HepG2 (cell line): ENCODE results near the gene SLC25A25. TPM values are rescaled to one million over a fixed set of nuclear protein-coding genes. Genes with fewer than 3 reads are reported as not detected.

Experiments used
- AGO2 ChIP-seq: fragments of 200-400 bp; formaldehyde crosslinking; optimal IDR thresholded peaks from 2 replicates; pipeline ENCODE3; 2017; ENCODE audit warnings: mild to moderate bottlenecking, low read depth, low read length, moderate library complexity
- CCAR2 ChIP-seq: fragments of 200-400 bp; formaldehyde crosslinking; optimal IDR thresholded peaks from 2 replicates; pipeline ENCODE3; 2018; ENCODE audit warnings: low read depth, mild to moderate bottlenecking, low read length, moderate library complexity
- FIP1L1 ChIP-seq: fragments of 200-400 bp; formaldehyde crosslinking; IDR thresholded peaks from 2 replicates; pipeline ENCODE4 v1.6.1; 2018; ENCODE audit warnings: low read depth, mild to moderate bottlenecking, low read length, moderate library complexity, borderline replicate concordance; ENCODE audit not compliant: insufficient read depth
- FOXC1 ChIP-seq: sonication (generic); formaldehyde crosslinking; IDR thresholded peaks from 2 replicates; pipeline ENCODE4 v1.8.0; 2022; ENCODE audit warnings: mild to moderate bottlenecking, missing genetic modification reagents, borderline replicate concordance
- GABPA ChIP-seq, 2 experiments: IDR thresholded peaks; 2 replicates each; pipeline ENCODE4 v1.6.1; 2011 to 2016; ENCODE audit warnings: low read depth in 2 of 2, low read length in 1 of 2, missing biosample characterization in 1 of 2, missing genetic modification characterization in 1 of 2
- HOXA3 ChIP-seq: sonication (generic); formaldehyde crosslinking; IDR thresholded peaks from 2 replicates; pipeline ENCODE4 v1.5.0; 2020; ENCODE audit warnings: missing genetic modification reagents
- HOXD1 ChIP-seq: sonication (generic); formaldehyde crosslinking; IDR thresholded peaks from 2 replicates; pipeline ENCODE4 v1.5.0; 2020; ENCODE audit warnings: missing genetic modification reagents
- IRF1 ChIP-seq: sonication (generic); formaldehyde crosslinking; IDR thresholded peaks from 2 replicates; pipeline ENCODE4 v1.4.0; 2020; ENCODE audit warnings: low read depth, mild to moderate bottlenecking, missing genetic modification reagents
- NR2F2 ChIP-seq: IDR thresholded peaks from 2 replicates; pipeline ENCODE4 v1.6.1; 2012; ENCODE audit warnings: low read depth, inconsistent platforms, borderline replicate concordance
- RBM22 ChIP-seq: fragments of 200-400 bp; formaldehyde crosslinking; optimal IDR thresholded peaks from 2 replicates; pipeline ENCODE3; 2017; ENCODE audit warnings: mild to moderate bottlenecking, low read length, moderate library complexity
- SNAPC4 ChIP-seq: sonication (generic); formaldehyde crosslinking; IDR thresholded peaks from 2 replicates; pipeline ENCODE4 v1.4.0; 2020; ENCODE audit warnings: mild to moderate bottlenecking, missing genetic modification reagents
- UBTF ChIP-seq: sonication (generic); formaldehyde crosslinking; IDR thresholded peaks from 2 replicates; pipeline ENCODE4 v1.4.0; 2020; ENCODE audit warnings: mild to moderate bottlenecking, missing genetic modification reagents
- ZNF512B ChIP-seq: sonication (generic); formaldehyde crosslinking; IDR thresholded peaks from 2 replicates; pipeline ENCODE4 v1.5.1; 2020; ENCODE audit warnings: missing genetic modification reagents, mild to moderate bottlenecking, borderline replicate concordance
- ZNF720 ChIP-seq: sonication (generic); formaldehyde crosslinking; IDR thresholded peaks from 2 replicates; pipeline ENCODE4 v1.4.0; 2020; ENCODE audit warnings: missing genetic modification reagents
- polyA plus RNA-seq, 8 experiments: library from polyadenylated mRNA; depleted of rRNA in 3 of 8; stranded (reverse) in 7 of 8; unstranded in 1 of 8; fragments of >200 nt; fragmentation: Illumina TruSeq in 4 of 8; extraction: Trizol in 4 of 8; gene quantifications; 2 replicates each; pipeline versions ENCODE4 v1.2.1 to v1.2.3, GENCODE V29; 2011 to 2016; ENCODE audit warnings: low read depth in 4 of 8, missing spikeins in 1 of 8, mixed read lengths in 1 of 8; ENCODE audit not compliant: insufficient read depth in 1 of 8
- total RNA-seq, 5 experiments: library from RNA; depleted of rRNA; stranded (reverse); fragments of >200 nt; fragmentation: Illumina TruSeq; extraction: Trizol; gene quantifications; 2 replicates each; pipeline ENCODE4 v1.2.3, GENCODE V29; 2016; ENCODE audit warnings: low read depth in 1 of 5

The SLC25A25 gene
- total and polyA plus RNA-seq, 2 of the 13 experiments (the other 11 are each of a cell fraction or from before 2014, with no cell fraction given) = 10.5 to 24.8 TPM

GRCh38 chr9:128120741-128121465 lies 52.9 kb downstream of the SLC25A25 start (continued):
- TF ChIP-seq RBM22 = peak; percentile 22
- no peak for TF ChIP-seq IRF1
- TF ChIP-seq CCAR2 = no peak
- TF ChIP-seq HOXD1 = no peak
- TF ChIP-seq FOXC1 (CRISPR knock-in tag) = no peak
- TF ChIP-seq ZNF720 (CRISPR knock-in tag) = no peak
- TF ChIP-seq HOXA3 (CRISPR knock-in tag) = no peak
- no peak for TF ChIP-seq UBTF (CRISPR knock-in tag)
- peak; percentile 47 for TF ChIP-seq AGO2
- TF ChIP-seq FIP1L1 = no peak
- no peak for TF ChIP-seq ZNF512B (CRISPR knock-in tag)
- no peak for TF ChIP-seq SNAPC4 (CRISPR knock-in tag)
- TF ChIP-seq GABPA (IDR thresholded peaks at IDR 0.05; ENCODE audit: low read depth, low read length) = no peak
- no peak for TF ChIP-seq GABPA (CRISPR knock-in tag; IDR thresholded peaks at IDR 0.05; ENCODE audit: low read depth)
- TF ChIP-seq NR2F2 = no peak
